Large intestine (tissue), 3 donors: Measurements from ENCODE around the gene NOTCH2. TPM values are rescaled to one million over a fixed set of nuclear protein-coding genes. Genes with fewer than 3 reads are reported as not detected.

ENCODE experiments used
- DNase-seq, 2 donors: peaks; one replicate each; pipeline versions ENCODE4 v3.0.0 to v3.0.0-alpha.2; 2013
- H3K27ac ChIP-seq: one replicate; pipeline ENCODE4 v1.5.1; 2013; ENCODE audit warnings: low read length
- H3K27me3 ChIP-seq: 2 replicates; pipeline ENCODE4 v1.6.1; 2013; ENCODE audit warnings: low read length; ENCODE audit not compliant: control insufficient read depth, insufficient read depth
- H3K36me3 ChIP-seq: 2 replicates; pipeline ENCODE4 v1.6.1; 2013; ENCODE audit warnings: low read length; ENCODE audit not compliant: control insufficient read depth, insufficient read depth
- H3K4me1 ChIP-seq: one replicate; pipeline ENCODE4 v1.6.1; 2013; ENCODE audit warnings: low read length; ENCODE audit not compliant: control insufficient read depth, insufficient read depth
- H3K4me3 ChIP-seq: one replicate; pipeline ENCODE4 v1.5.1; 2013; ENCODE audit warnings: low read length
- H3K9me3 ChIP-seq: one replicate; pipeline ENCODE4 v1.6.1; 2013; ENCODE audit warnings: mild to moderate bottlenecking, low read depth, low read length, moderate library complexity; ENCODE audit not compliant: control insufficient read depth
- WGBS: methylation state at CpG from one replicate; pipeline ENCODE4 v1.1.5; 2013; ENCODE audit warnings: low lambda C conversion rate; ENCODE audit not compliant: insufficient coverage; 5-methylcytosine and 5-hydroxymethylcytosine counted together
- polyA plus RNA-seq: library from polyadenylated mRNA; unstranded; fragments of 120-200 nt; gene quantifications from one replicate; pipeline ENCODE4 v1.2.1, GENCODE V29; 2013

The NOTCH2 gene
- polyA plus RNA-seq, 1 donor = 22.6 TPM

GRCh38 chr1:119943216-119943615 is 126.2 kb downstream of the NOTCH2 start:
- Histone ChIP-seq H3K4me1 (no peaks in the 10 kb centered on the region), H3K27ac (no peak overlapping the region), H3K4me3 (no peak overlapping the region), H3K9me3 (no peaks in the 10 kb centered on the region), H3K36me3 (peaks cover 27% of the 10 kb centered on the region), H3K27me3 (no peaks in the 10 kb centered on the region)
- no CpG with 5 or more reads among the region's 2 CpGs for WGBS
- no peak for DNase-seq

GRCh38 chr1:119941392-119941791 is 128.1 kb downstream of the NOTCH2 start:
- Histone ChIP-seq H3K27me3 (no peaks in the 10 kb centered on the region), H3K27ac (no peak overlapping the region), H3K9me3 (no peaks in the 10 kb centered on the region), H3K4me1 (no peaks in the 10 kb centered on the region), H3K36me3 (peaks cover 40% of the 10 kb centered on the region), H3K4me3 (no peak overlapping the region)
- no CpG with 5 or more reads among the region's 4 CpGs for WGBS
- no peak for DNase-seq

- H3K4me1 ChIP-seq = no peaks in the 10 kb centered on the region
- H3K9me3 ChIP-seq = no peaks in the 10 kb centered on the region
- H3K4me3 ChIP-seq = no peak overlapping the region
- H3K27ac ChIP-seq = no peak overlapping the region
- peaks cover 47% of the 10 kb centered on the region for H3K36me3 ChIP-seq
- no peak for DNase-seq
- no peaks in the 10 kb centered on the region for H3K27me3 ChIP-seq
Observed at GRCh38 chr1:119940697-119941096, 128.8 kb downstream of the NOTCH2 start.

GRCh38 chr1:119937198-119937597 is 132.3 kb downstream of the NOTCH2 start:
- Histone ChIP-seq H3K9me3 (peaks cover 10% of the 10 kb centered on the region), H3K27ac (no peak overlapping the region), H3K27me3 (no peaks in the 10 kb centered on the region), H3K36me3 (peaks cover 65% of the 10 kb centered on the region), H3K4me1 (no peaks in the 10 kb centered on the region), H3K4me3 (no peak overlapping the region)
- DNase-seq = no peak
- WGBS = no CpG with 5 or more reads among the region's 5 CpGs

- Histone ChIP-seq H3K9me3 (peaks cover 11% of the 10 kb centered on the region), H3K27me3 (no peaks in the 10 kb centered on the region), H3K4me3 (no peak overlapping the region), H3K4me1 (no peaks in the 10 kb centered on the region), H3K36me3 (peaks cover 60% of the 10 kb centered on the region), H3K27ac (no peak overlapping the region)
- no CpG with 5 or more reads among the region's 2 CpGs for WGBS
- no peak for DNase-seq
Observed at GRCh38 chr1:119935915-119936314, 133.5 kb downstream of the NOTCH2 start.

- Histone ChIP-seq H3K27me3 (no peaks in the 10 kb centered on the region), H3K4me3 (no peak overlapping the region), H3K27ac (no peak overlapping the region), H3K36me3 (peaks cover 56% of the 10 kb centered on the region), H3K4me1 (no peaks in the 10 kb centered on the region), H3K9me3 (peaks cover 11% of the 10 kb centered on the region)
- no CpG with 5 or more reads among the region's 1 CpG for WGBS
- no peak for DNase-seq
Observed at GRCh38 chr1:119935373-119935772, 134.1 kb downstream of the NOTCH2 start.

GRCh38 chr1:119933397-119933796 is 136.1 kb downstream of the NOTCH2 start:
- no peaks in the 10 kb centered on the region for H3K27me3 ChIP-seq
- H3K9me3 ChIP-seq = peaks cover 11% of the 10 kb centered on the region
- H3K36me3 ChIP-seq = peaks cover 49% of the 10 kb centered on the region
- no peak overlapping the region for H3K27ac ChIP-seq
- no peaks in the 10 kb centered on the region for H3K4me1 ChIP-seq
- no peak for DNase-seq
- no peak overlapping the region for H3K4me3 ChIP-seq

- H3K4me1 ChIP-seq = no peaks in the 10 kb centered on the region
- 83% methylated on average over 1 of the region's 1 CpG for WGBS
- no peak for DNase-seq
- no peak overlapping the region for H3K27ac ChIP-seq
- H3K9me3 ChIP-seq = peaks cover 11% of the 10 kb centered on the region
- H3K27me3 ChIP-seq = no peaks in the 10 kb centered on the region
- no peak overlapping the region for H3K4me3 ChIP-seq
- H3K36me3 ChIP-seq = peaks cover 50% of the 10 kb centered on the region
Observed at GRCh38 chr1:119929643-119930315, 139.7 kb downstream of the NOTCH2 start.

GRCh38 chr1:119926553-119926952 is 142.9 kb downstream of the NOTCH2 start:
- H3K27ac ChIP-seq = no peak overlapping the region
- no peak overlapping the region for H3K4me3 ChIP-seq
- peaks cover 69% of the 10 kb centered on the region for H3K36me3 ChIP-seq
- H3K9me3 ChIP-seq = no peaks in the 10 kb centered on the region
- WGBS = 92% methylated on average over 2 of the region's 3 CpGs
- DNase-seq = no peak
- H3K4me1 ChIP-seq = no peaks in the 10 kb centered on the region
- H3K27me3 ChIP-seq = no peaks in the 10 kb centered on the region

- WGBS = 100% methylated on average over 1 of the region's 19 CpGs
- no peak overlapping the region for H3K27ac ChIP-seq
- H3K4me1 ChIP-seq = no peaks in the 10 kb centered on the region
- H3K9me3 ChIP-seq = no peaks in the 10 kb centered on the region
- DNase-seq = no peak
- H3K27me3 ChIP-seq = no peaks in the 10 kb centered on the region
- H3K36me3 ChIP-seq = peaks cover 76% of the 10 kb centered on the region
- no peak overlapping the region for H3K4me3 ChIP-seq
Observed at GRCh38 chr1:119924948-119925898, 144.2 kb downstream of the NOTCH2 start.
